Stimulated activated CD8-positive, alpha-beta memory T cell treated with anti-CD3 and anti-CD28 coated beads, Interleukin-7, amount 100 ng/mL, for 48 hours (primary cell): ENCODE results near the gene ACBD7.

Source experiments
- DNase-seq, 2 donors: peaks; one replicate each; pipeline ENCODE4 v3.0.0-alpha.2; 2020; ENCODE audit warnings: low read depth in 1 of 2; ENCODE audit errors: extremely low read depth in 1 of 2

Gene ACBD7

GRCh38 chr10:15092855-15093408, 4.4 kb upstream of the ACBD7 start:
- DNase-seq: no peak

GRCh38 chr10:15091418-15091817, 2.8 kb upstream of the ACBD7 start:
- DNase-seq: no peak

GRCh38 chr10:15084502-15084922, 4.1 kb downstream of the ACBD7 start:
- DNase-seq: no peak

- DNase-seq: no peak
These were observed 4.7 kb downstream of the ACBD7 start for GRCh38 chr10:15083674-15084501.

- DNase-seq: no peak
These were observed 13.2 kb downstream of the ACBD7 start for GRCh38 chr10:15075421-15075820.

GRCh38 chr10:15072358-15072757, 16.2 kb downstream of the ACBD7 start:
- DNase-seq: no peak

GRCh38 chr10:15069230-15069629, 19.3 kb downstream of the ACBD7 start:
- no peak for DNase-seq

GRCh38 chr10:15068802-15069201, 19.8 kb downstream of the ACBD7 start:
- no peak for DNase-seq

- DNase-seq: no peak
These were observed 21.4 kb downstream of the ACBD7 start for GRCh38 chr10:15067154-15067553.

GRCh38 chr10:15060638-15061037, 27.9 kb downstream of the ACBD7 start:
- DNase-seq: no peak

- DNase-seq: no peak
These were observed 28.7 kb downstream of the ACBD7 start for GRCh38 chr10:15059914-15060313.

GRCh38 chr10:15058689-15059088, 29.9 kb downstream of the ACBD7 start:
- DNase-seq: no peak

GRCh38 chr10:15053061-15053460, 35.5 kb downstream of the ACBD7 start:
- no peak for DNase-seq

GRCh38 chr10:15052121-15052520, 36.5 kb downstream of the ACBD7 start:
- no peak for DNase-seq

- DNase-seq: no peak
These were observed 39.0 kb downstream of the ACBD7 start for GRCh38 chr10:15049533-15049932.

GRCh38 chr10:15046626-15047025, 42.0 kb downstream of the ACBD7 start:
- no peak for DNase-seq

GRCh38 chr10:15045380-15045779, 43.2 kb downstream of the ACBD7 start:
- no peak for DNase-seq

- no peak for DNase-seq
These were observed 44.9 kb downstream of the ACBD7 start, which contains the start of gene OLAH for GRCh38 chr10:15043674-15044073. Gene OLAH, plus strand, starts transcription at chr10:15043943. Its CDS starts 3,346 bp downstream, at chr10:15047289.

- no peak for DNase-seq
These were observed 50.2 kb downstream of the ACBD7 start for GRCh38 chr10:15038416-15038815.

- DNase-seq: no peak
These were observed 50.9 kb downstream of the ACBD7 start for GRCh38 chr10:15037691-15038090.

GRCh38 chr10:15035385-15036301, 52.9 kb downstream of the ACBD7 start:
- no peak for DNase-seq
